Heart left ventricle (tissue), 16 donors: Measurements from ENCODE around the gene ZNF691. TPM values are rescaled to one million over a fixed set of nuclear protein-coding genes. Genes with fewer than 3 reads are reported as not detected.

ENCODE experiments used
- ATAC-seq, 4 donors: fragments of 200-7000 bp; cut with Tn5 transposase; one replicate each; pipeline ENCODE4 v1.9.1; 2020 to 2022; ENCODE audit warnings: moderate library complexity in 4 of 4, mild to moderate bottlenecking in 3 of 4, moderate number of reproducible peaks in 1 of 4
- DNase-seq, 5 donors: peaks; one replicate each; pipeline ENCODE4 v3.0.0-alpha.2; 2020
- H3K27ac ChIP-seq, 12 donors: fragments of 200-600 bp; sonication (generic) in 4 of 12; one replicate each; pipeline versions ENCODE4 v1.5.0 to v1.8.0; 2016 to 2022; ENCODE audit warnings: mild to moderate bottlenecking in 2 of 12
- H3K27me3 ChIP-seq, 9 donors: fragments of 200-600 bp; sonication (generic) in 2 of 9; one replicate each; pipeline versions ENCODE4 v1.5.1 to v1.8.0; 2016 to 2022; ENCODE audit warnings: mild to moderate bottlenecking in 3 of 9
- H3K36me3 ChIP-seq, 9 donors: fragments of 200-600 bp; sonication (generic) in 2 of 9; one replicate each; pipeline versions ENCODE4 v1.5.0 to v1.8.0; 2018 to 2022; ENCODE audit warnings: mild to moderate bottlenecking in 2 of 9
- H3K4me1 ChIP-seq, 12 donors: fragments of 200-600 bp; sonication (generic) in 4 of 12; one replicate each; pipeline versions ENCODE4 v1.5.0 to v1.8.0; 2016 to 2022; ENCODE audit warnings: mild to moderate bottlenecking in 3 of 12
- H3K4me3 ChIP-seq, 12 donors: fragments of 200-600 bp; sonication (generic) in 4 of 12; one replicate each; pipeline versions ENCODE4 v1.5.0 to v1.8.0; 2017 to 2022; ENCODE audit warnings: mild to moderate bottlenecking in 9 of 12, moderate library complexity in 4 of 12
- H3K9me3 ChIP-seq, 12 donors: fragments of 200-600 bp; sonication (generic) in 4 of 12; one replicate each; pipeline versions ENCODE4 v1.5.0 to v1.8.0; 2016 to 2022; ENCODE audit warnings: mild to moderate bottlenecking in 1 of 12
- CTCF ChIP-seq, 12 donors: fragments of 200-600 bp; sonication (generic) in 4 of 12; IDR thresholded peaks; one replicate each; pipeline versions ENCODE4 v1.5.0 to v1.8.0; 2018 to 2022; ENCODE audit warnings: antibody characterized with exemption in 12 of 12, mild to moderate bottlenecking in 5 of 12
- POLR2A ChIP-seq, 2 donors: fragments of 450-650 bp; IDR thresholded peaks; one replicate each; pipeline ENCODE4 v1.6.1; 2017; ENCODE audit warnings: antibody characterized with exemption in 2 of 2, mild to moderate bottlenecking in 2 of 2, moderate library complexity in 2 of 2
- WGBS, 4 donors: extraction: QIAGEN DNeasy Blood & Tissue Kit in 2 of 4; methylation state at CpG; one replicate each; pipeline versions ENCODE4 v1.1.5 to v1.1.7; 2013 to 2018; 5-methylcytosine and 5-hydroxymethylcytosine counted together
- intact Hi-C, 10 donors: fragments of 100-400 bp; cut with DNase I; formaldehyde crosslinking; loops; one replicate each; pipeline versions ENCODE4 v1.11.1 to v1.14.2; 2022
- polyA plus RNA-seq, 2 donors: library from polyadenylated mRNA; stranded (reverse); fragments of 200-250 nt; gene quantifications; one replicate each; pipeline ENCODE4 v1.2.3, GENCODE V29; 2013
- total RNA-seq, 9 donors: library from RNA; depleted of rRNA in 2 of 9; stranded (reverse); fragments of >200 nt in 2 of 9; fragmentation: NEBNext Ultra II Directional in 3 of 9; extraction: Animal tissue kit (Norgen Biotek cat#: 25700) in 3 of 9; gene quantifications; one replicate each; pipeline versions ENCODE4 v1.1.0 to v1.2.4, GENCODE V29; 2016 to 2023
- donor health status: ischemic (EF 13 %, LVEDD 7.1; RV severe dilation, severe dysfunction).
- donor health status: healthy with polysubstance abuse.
- donor health status: DM: no; HTN: yes; CAD: no.
- donor health status: DM: no; HTN: no; CAD: no.
- donor health status: ischemic (EF 25% LVEDD 6.9; RV normal size, moderate dysfunction).
- donor health status: ischemic (EF 25% LVEDD 5.7; RV mildly dilated, moderate dysfunction).
- donor health status: healthy.
- donor health status: DM: yes; HTN: yes; CAD: no.
- donor health status: ischemic (EF 35%, LVEDD 5.7; RV mildly dilated, moderate dysfunction).
- donor health status: nonischemic (EF 11% LVEDD 7.7; RV severe dilation, severe dysfunction).
- donor health status: DM: yes; HTN: yes; CAD: no.
- donor health status: PGD.
- donor health status: ischemic (EF 29% LVEDD 5.4; RV normal size, mild dysfunction).
- donor health status: nonischemic (EF 23%, LVEDD 6.1; RV moderate dilation, normal function).

ZNF691 gene
- total and polyA plus RNA-seq, 11 donors: 4.9 to 11.6 (median 8.0) TPM

- ATAC-seq: peak in 1 of 4 donors; percentile 3
- Histone ChIP-seq H3K36me3 (peaks cover 0 to 20% (median 5%) of the 10 kb centered on the region in 9 donors), H3K4me3 (peak overlapping the region; percentile 44 to 92 (median 78)), H3K27ac (peak overlapping the region; percentile 93 to 100 (median 98)), H3K4me1 (peaks cover 0 to 27% (median 17%) of the 10 kb centered on the region in 12 donors), H3K27me3 (no peaks in the 10 kb centered on the region), H3K9me3 (no peaks in the 10 kb centered on the region)
- no peak for DNase-seq
- TF ChIP-seq POLR2A (IDR thresholded peaks at IDR 0.05): no peak
- no peak for TF ChIP-seq CTCF (IDR thresholded peaks at IDR 0.05)
- intact Hi-C loops: loop anchor here in 2 of 10 donors (2.0 to 5.0 kb wide), 2 partner anchors 31 to 49 kb away; partner anchors contain the start of genes C1orf50 (in 1 of the 2), P3H1 (in 1 of the 2) and ZNF691 (in 1 of the 2)
- WGBS, 4 donors: 24 to 44% (median 36%) methylated on average over 7 of the region's 7 CpGs
Measured at GRCh38 chr1:42815941-42816584, 30.4 kb upstream of the ZNF691 start.

DNA sequence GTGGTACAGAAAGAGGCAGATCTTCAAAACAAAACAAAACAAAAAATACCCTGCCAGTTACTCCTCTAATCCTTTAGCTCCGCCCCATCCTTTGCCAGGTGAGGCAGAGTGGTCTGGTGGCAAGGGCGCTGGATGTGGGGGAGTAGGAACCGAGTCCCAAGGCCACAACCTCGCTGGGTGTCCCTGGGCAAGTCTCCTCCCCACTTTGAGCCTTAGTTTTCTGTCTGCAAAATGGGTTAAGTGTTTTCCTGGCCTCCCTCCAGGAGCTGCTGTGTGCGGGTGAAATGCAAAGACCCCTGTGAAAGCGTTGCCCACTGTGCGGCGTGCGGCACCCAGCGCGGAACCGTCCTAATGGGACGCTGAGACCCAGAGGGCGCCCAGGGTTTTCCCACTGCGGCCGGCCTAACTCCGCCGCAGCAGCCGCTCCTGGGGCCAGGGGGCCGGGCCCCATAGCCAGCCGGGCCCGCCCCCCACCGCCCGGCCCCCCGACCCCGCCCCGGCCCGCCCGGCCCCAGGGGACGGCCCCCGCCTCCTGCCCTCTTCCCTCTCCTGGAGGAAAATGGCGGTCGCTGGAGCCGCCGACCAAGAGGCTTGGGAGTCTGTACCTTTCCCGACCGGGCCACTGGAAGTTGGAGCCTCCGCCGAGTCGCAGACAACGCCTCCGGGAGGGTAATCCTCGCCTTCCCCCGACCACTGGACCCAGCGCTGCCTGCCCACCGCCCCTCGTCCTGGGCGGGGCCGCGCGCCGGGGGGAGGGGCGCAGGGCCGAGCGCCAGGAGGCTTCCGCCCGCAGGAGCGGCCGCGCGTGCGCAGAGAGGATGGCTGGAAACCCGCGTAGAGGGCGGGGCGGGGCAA is 29.6 kb upstream of the ZNF691 start, which contains the start of the genes ERMAP and SVBP:
TSS of gene ERMAP (plus strand) at position 538 of the 855 bp plus-strand sequence. CDS start 13,327 bp downstream, outside the sequence.
TSS of gene SVBP (minus strand) at position 813 of the 855 bp plus-strand sequence. CDS start 853 bp downstream, outside the sequence.
- Histone ChIP-seq H3K4me3 (peak within 1 kb of the TSS; percentile 44 to 92 (median 78)), H3K9me3 (no peaks in the 10 kb centered on the region), H3K36me3 (peaks cover 0 to 20% (median 0%) of the 10 kb centered on the region in 9 donors), H3K4me1 (peaks cover 0 to 27% (median 17%) of the 10 kb centered on the region in 12 donors), H3K27ac (peak within 1 kb of the TSS; percentile 93 to 100 (median 98)), H3K27me3 (no peaks in the 10 kb centered on the region)
- WGBS, 4 donors: 1 to 3% (median 2%) methylated on average over 19 to 66 of the region's 66 CpGs
- DNase-seq (peak; percentile 93 to 98 (median 94)), ATAC-seq (peak; percentile 90 to 99 (median 98))
- TF ChIP-seq POLR2A (IDR thresholded peaks at IDR 0.05) (peak in 1 of 2 donors; percentile 49), CTCF (IDR thresholded peaks at IDR 0.05) (peak in 2 of 12 donors; percentile 16 to 17)
- intact Hi-C loops: loop anchor here in 3 of 10 donors (1.0 to 5.0 kb wide), 4 partner anchors 29 to 50 kb away; partner anchors contain the start of genes C1orf50 (in 2 of the 3), P3H1 (in 2 of the 3) and ZNF691 (in 2 of the 3)

GRCh38 chr1:42817440-42817767 is 29.0 kb upstream of the ZNF691 start:
- H3K9me3 ChIP-seq: no peaks in the 10 kb centered on the region
- peak overlapping the region in 10 of 12 donors; percentile 94 to 99 (median 98) for H3K27ac ChIP-seq
- no peak for ATAC-seq
- no peaks in the 10 kb centered on the region for H3K27me3 ChIP-seq
- WGBS, 4 donors: 0 to 1% (median 1%) methylated on average over 13 of the region's 13 CpGs
- peaks cover 0 to 31% (median 17%) of the 10 kb centered on the region in 12 donors for H3K4me1 ChIP-seq
- peaks cover 0 to 19% (median 0%) of the 10 kb centered on the region in 9 donors for H3K36me3 ChIP-seq
- TF ChIP-seq CTCF (IDR thresholded peaks at IDR 0.05): no peak
- no peak for TF ChIP-seq POLR2A (IDR thresholded peaks at IDR 0.05)
- intact Hi-C loops: loop anchor here in 3 of 10 donors (1.0 to 5.0 kb wide), 4 partner anchors 29 to 50 kb away; partner anchors contain the start of genes C1orf50 (in 2 of the 3), P3H1 (in 2 of the 3) and ZNF691 (in 2 of the 3)
- peak overlapping the region; percentile 44 to 92 (median 78) for H3K4me3 ChIP-seq
- DNase-seq: no peak
